Left hindlimb (tissue), 1 donor: ENCODE results near the gene ELMOD1.

Source experiments
- DNase-seq: peaks from one replicate; pipeline ENCODE4 v3.0.0-alpha.2; 2018

Gene ELMOD1

GRCh38 chr11:107651672-107652071, 60.7 kb downstream of the ELMOD1 start:
- DNase-seq, result no peak

- DNase-seq, result no peak
These were observed 62.1 kb downstream of the ELMOD1 start for GRCh38 chr11:107653076-107653475.

- DNase-seq, result no peak
These were observed 64.7 kb downstream of the ELMOD1 start for GRCh38 chr11:107655602-107656001.

DNA sequence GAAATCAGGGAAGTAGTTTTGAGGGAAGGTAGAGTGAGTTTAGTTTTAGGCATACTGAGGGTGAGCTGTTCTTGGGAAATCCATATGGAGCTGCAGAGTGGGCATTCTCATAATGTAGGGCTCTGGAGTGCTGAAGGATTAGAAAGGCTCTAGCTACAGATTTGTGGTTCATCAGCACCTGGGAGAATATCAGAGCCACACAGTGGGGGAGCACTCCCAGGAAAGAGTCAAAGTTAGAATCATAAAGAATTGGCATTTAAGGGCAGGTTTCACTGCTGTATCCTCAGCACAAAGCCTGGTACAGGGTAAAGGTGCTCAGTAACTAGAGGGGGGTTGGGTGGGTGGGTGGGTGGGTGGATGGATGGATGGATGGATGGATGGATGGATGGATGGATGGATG, 68.4 kb downstream of the ELMOD1 start:
- no peak for DNase-seq

GRCh38 chr11:107660066-107660465, 69.1 kb downstream of the ELMOD1 start:
- no peak for DNase-seq

DNA sequence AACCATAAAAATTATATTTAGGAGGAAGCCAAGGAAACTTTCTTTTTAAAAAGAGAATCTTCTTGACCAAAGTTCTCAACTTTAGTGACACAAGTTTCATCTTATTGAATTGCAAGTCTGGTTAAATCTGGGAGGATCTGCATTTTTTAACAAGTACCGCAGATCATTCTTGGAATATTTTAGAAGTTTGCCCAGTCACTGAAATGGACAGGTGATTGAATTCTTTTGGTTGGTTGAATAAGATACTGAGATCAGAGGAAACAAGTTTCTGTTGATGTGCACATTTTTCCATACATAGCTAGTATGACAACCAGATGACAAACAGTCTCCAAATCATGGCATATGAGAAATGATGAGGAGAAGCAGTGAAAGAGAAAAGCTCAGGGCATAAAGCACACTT, 70.7 kb downstream of the ELMOD1 start:
- DNase-seq, result no peak

GRCh38 chr11:107665018-107665417, 74.1 kb downstream of the ELMOD1 start:
- DNase-seq, result peak; percentile 48

- DNase-seq, result no peak
These were observed 76.1 kb downstream of the ELMOD1 start for GRCh38 chr11:107666911-107667613.

- no peak for DNase-seq
These were observed 78.3 kb downstream of the ELMOD1 start for GRCh38 chr11:107669191-107669740.

DNA sequence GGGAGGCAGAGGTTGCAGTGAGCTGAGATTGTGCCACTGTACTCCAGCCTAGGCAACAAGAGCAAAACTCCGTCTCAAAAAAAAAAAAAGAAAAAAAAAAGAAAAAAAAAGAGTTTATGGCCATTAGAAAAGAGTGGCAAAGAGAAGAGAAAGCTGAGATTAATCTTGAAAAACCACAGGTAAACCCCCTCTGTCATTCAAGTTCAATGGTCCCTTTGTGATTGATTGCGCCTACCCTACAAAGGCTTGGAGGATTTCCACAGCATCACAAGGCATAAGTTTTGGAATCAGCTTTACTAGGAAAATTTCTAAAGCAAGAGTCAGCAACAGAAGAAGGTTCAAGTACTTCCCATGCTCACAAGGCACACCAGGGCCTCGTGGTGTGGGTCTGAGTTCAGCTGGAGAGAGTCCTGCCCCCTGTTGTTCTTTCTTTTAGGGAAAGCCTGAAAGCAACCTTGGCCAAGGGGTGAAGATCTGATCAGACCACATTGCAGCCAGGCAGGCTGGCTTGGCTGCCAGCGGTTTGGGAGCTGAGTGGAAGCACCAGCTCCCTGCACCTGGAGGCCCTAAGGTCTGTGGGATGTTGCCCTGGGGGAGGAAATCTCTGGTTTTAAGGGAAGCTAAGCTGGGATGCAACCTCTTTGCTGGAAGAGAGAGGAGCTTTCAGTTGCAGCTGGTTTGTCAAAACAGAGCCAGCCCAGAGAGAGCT, 79.1 kb downstream of the ELMOD1 start:
- DNase-seq, result no peak

DNA sequence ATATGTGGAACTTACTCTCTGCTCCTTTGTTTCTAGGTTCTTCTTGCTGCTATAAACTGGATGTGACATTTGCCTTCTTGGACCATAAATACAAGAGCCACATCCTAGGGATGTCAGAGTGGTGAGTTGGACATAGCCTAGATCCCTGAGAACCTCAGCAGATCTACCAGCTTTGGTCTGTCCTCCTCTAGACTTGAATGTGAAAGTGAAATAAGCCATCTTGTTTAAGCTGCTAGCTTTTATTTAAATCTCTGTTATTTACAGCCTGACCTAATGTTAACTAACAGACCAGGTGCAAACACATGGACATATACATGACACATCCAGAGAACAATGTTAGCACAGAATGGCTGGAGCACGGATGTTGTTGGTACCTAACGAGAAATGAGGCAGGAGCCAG, 85.0 kb downstream of the ELMOD1 start:
- DNase-seq, result no peak

- no peak for DNase-seq
These were observed 85.5 kb downstream of the ELMOD1 start for GRCh38 chr11:107676336-107677057.

DNA sequence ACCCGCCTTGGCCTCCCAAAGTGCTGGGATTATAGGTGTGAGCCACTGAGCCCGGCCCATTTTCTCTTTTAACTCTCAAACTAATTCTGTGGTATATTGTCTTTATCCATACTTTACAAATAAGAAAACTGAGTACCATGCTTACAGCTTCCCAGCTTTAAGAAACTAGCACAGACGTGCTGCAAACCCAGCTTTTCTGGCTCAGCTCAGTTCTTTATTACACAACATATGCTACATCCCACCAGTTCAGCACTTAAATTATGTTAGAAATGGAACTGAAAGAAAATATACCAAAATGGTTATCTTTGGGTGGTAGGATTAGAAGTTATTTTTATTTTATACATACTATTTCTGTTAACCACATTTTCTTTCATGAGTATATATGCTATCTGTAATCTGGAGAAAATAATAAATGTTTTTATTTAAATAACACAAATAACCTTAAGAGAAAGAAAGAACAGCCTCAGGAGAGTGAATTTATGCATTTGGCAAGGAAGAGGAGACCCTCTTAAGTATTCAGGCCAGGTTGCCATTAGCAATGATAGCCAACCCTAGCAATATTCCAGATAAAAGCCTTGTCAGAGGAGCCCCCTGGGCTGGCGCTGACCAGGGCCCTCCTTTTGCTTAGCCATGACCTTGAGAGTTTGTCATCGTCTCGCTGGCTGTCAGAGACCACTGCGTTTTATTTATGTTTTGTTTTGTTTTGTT, 87.1 kb downstream of the ELMOD1 start:
- no peak for DNase-seq

GRCh38 chr11:107678632-107678971, 87.7 kb downstream of the ELMOD1 start:
- no peak for DNase-seq

DNA sequence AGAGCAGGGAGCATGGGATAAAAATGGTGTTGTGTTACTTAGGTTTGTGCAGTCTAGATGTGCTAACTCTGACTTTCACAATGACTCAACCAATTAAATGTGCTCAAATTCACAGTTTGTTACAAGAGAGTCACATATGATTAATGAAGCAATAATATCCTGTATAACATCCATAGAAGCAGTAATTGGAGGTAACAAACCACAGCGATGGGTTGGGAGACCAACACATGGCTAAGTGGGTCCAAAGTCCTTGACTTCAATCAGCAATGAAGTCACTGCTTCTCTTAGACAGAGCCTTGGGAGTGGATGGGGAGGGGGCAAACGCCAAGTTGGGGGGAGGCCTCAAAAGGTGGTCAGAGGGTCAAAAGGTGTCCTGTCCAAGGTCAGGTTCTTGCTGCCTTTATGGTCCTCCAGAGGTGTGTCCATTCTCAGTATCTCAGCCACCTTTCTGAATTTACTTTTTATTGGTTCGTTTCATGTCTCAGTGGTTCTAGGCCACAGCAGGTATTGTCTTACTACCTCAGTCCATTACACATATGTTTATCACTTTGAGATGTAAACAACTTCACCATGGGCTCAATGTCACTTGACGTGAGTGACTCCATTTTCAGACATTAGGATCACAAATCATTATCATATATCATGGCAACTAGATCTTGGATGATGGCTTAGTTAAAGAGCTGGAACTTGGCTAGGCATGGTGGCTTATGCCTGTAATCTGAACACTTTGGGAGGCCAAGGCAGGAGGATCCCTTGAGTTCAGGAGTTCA, 88.5 kb downstream of the ELMOD1 start:
- DNase-seq, result no peak

DNA sequence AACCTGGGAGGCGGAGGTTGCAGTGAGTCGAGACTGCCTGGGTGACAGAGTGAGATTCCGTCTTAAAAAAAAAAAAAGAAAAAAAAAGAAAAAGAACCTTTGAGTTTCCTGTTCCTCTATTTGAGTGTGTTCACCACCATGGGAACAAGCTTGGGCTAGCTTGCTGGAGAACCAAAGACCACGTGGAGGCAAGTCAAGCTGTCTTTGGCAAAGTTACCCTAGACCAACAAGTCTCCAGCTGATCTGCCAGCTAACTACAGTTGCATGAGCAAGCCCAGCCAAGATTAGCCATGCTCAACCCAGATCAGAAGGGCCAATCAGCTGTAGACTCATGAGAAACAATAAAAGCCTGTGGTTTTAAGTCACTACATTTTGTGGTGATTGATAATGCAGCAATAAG, 91.2 kb downstream of the ELMOD1 start:
- DNase-seq, result no peak

GRCh38 chr11:107682572-107682971, 91.6 kb downstream of the ELMOD1 start:
- DNase-seq, result no peak

GRCh38 chr11:107683061-107683460, 92.1 kb downstream of the ELMOD1 start:
- DNase-seq, result no peak

DNA sequence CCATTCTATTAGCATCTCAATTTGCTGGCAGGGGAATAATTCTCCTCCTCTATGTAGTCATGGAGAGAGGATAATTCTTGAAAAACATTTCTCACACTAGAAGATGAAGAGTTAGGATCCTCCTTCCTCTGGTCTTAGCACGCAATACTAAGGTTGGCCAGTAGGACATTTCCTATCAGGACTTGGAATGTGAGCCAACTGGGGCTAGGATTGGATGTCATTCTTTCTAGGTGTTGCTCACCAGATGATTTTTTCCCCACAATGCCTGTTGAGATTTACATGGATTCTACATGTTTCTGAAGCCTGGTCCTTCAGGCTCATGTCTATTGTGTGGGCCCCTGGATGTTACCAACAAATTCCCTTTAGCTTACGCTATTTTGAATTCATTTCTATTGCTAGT, 92.9 kb downstream of the ELMOD1 start:
- no peak for DNase-seq

DNA sequence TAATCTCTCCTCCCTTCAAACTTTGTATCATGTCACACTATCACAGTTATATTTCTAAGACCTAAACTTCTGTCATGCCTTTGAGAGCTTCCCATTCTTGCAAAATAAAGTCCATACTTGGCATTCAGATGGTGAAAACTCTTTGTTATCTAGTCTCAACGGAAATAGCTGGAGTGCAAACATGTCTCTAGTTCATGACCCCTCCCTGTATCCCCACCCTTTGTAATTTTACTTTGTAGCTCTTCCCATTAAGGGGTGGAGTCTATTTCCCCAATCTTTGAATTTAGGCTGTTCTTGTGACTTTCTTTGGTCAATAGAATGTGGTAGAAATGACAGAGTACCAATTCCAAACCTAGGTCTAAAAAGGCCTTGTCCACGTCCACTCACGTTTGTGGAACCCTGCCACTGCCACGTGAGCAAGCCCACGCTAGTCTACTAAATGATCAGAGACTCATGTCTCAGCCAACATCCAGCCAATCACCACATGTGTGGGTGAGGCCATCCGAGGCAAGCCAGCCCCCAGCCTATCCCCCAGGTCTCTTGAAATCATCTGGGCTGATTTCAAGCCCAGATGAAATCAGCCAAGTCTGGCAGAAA, 97.5 kb downstream of the ELMOD1 start:
- DNase-seq, result no peak

- peak; percentile 74 for DNase-seq
These were observed 98.6 kb downstream of the ELMOD1 start for GRCh38 chr11:107689317-107690202.
